Brain microvascular endothelial cell (primary cell): ENCODE data around the gene RERE.
A peak's percentile ranks its signal among the peaks of the same experiment; 100 is the strongest.

ENCODE experiments used
- DNase-seq: peaks from one replicate; pipeline ENCODE4 v3.0.0-alpha.2; 2020
- H3K27ac ChIP-seq: fragments of 250-450 bp; sonication (Bioruptor Pico); 2 replicates; pipeline ENCODE4 v1.5.1; 2020; ENCODE audit warnings: mild to moderate bottlenecking, moderate library complexity
- H3K27me3 ChIP-seq: fragments of 250-450 bp; sonication (Bioruptor Pico); replicated peaks from 2 replicates; pipeline ENCODE4 v1.5.1; 2020; ENCODE audit warnings: mild to moderate bottlenecking
- H3K36me3 ChIP-seq: fragments of 250-450 bp; sonication (Bioruptor Pico); replicated peaks from 2 replicates; pipeline ENCODE4 v1.5.1; 2020; ENCODE audit warnings: mild to moderate bottlenecking
- H3K4me3 ChIP-seq: 2 replicates; pipeline ENCODE4 v1.5.1; 2011; ENCODE audit warnings: low read depth, mild to moderate bottlenecking, control low read depth, low read length, moderate library complexity
- CTCF ChIP-seq: IDR thresholded peaks from 2 replicates; pipeline ENCODE4 v1.5.1; 2011; ENCODE audit warnings: low read depth, mild to moderate bottlenecking, moderate library complexity, low read length, control low read depth, inconsistent platforms; ENCODE audit errors: missing control alignments
- in situ Hi-C: cut with HindIII; loops from 2 replicates; pipeline ENCODE4 v1.10.0; 2017; ENCODE audit warnings: low sequenced_read_pairs, low pct_ligation_motif_present

Gene RERE

GRCh38 chr1:8578936-8579335 is 238.5 kb downstream of the RERE start:
- no peak overlapping the region for H3K4me3 ChIP-seq
- in situ Hi-C loops = no loop called here
- H3K27me3 ChIP-seq = no peaks in the 10 kb centered on the region
- no peak for TF ChIP-seq CTCF
- H3K27ac ChIP-seq = no peak overlapping the region
- H3K36me3 ChIP-seq = no peaks in the 10 kb centered on the region
- no peak for DNase-seq

DNA sequence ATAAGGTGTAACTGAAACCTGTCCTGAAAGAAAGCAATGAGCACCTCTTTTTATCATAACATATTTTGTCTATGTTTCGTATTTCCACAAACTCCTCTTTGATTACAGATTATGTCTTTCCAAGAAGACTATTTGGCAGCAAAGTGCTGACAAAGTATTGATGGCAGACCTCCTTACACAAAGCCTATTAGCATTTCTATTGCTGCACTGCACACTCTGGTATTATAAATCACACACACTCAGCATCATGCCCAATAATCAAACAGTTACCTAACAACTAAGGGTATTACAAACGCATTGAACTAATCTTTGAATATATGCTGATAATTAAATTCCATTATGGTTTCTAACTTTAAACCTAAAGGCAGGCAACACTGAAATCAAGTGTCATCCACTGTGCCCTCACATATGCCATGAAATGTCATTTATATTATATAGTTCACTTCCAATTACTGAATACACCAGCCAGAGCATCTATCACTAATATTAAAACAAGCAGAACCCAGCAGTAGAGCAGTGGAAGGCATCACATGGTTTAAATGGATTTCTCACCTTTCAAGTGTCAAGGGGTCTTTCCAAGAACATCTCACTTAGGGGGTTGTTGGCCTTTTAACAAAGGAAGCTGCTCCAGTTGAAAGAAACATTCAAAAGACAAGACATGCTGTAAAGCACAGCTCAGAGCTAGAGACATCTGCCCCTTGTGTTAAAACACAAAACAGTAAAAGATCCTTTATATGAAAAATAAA is 239.1 kb downstream of the RERE start:
- Histone ChIP-seq H3K27me3 (no peaks in the 10 kb centered on the region), H3K27ac (no peak overlapping the region), H3K4me3 (no peak overlapping the region), H3K36me3 (no peaks in the 10 kb centered on the region)
- in situ Hi-C loops = no loop called here
- no peak for TF ChIP-seq CTCF
- no peak for DNase-seq

- Histone ChIP-seq H3K4me3 (no peak overlapping the region), H3K27me3 (no peaks in the 10 kb centered on the region), H3K27ac (no peak overlapping the region), H3K36me3 (no peaks in the 10 kb centered on the region)
- in situ Hi-C loops = no loop called here
- TF ChIP-seq CTCF = no peak
- DNase-seq = no peak
These were observed 242.5 kb downstream of the RERE start for GRCh38 chr1:8574985-8575384.

DNA sequence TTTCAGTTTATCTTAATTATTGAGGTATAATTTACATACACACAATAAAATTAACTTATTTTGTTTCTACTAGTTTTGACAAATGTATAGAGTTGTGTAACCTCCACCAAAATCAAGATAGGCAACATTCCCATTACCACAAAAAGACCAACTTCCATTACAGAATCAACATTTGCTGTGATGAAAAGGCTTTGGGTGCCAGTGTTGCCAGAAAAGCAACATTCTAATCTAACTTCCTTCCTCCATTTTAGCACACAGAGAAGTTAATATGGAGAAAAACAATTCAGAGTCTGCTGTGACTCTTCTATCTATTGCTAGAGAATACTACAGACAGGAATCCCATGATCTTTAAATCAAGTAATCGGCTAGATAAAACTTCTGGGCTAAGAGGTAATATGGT is 245.3 kb downstream of the RERE start:
- Histone ChIP-seq H3K36me3 (no peaks in the 10 kb centered on the region), H3K4me3 (no peak overlapping the region), H3K27ac (peak overlapping the region; percentile 53), H3K27me3 (no peaks in the 10 kb centered on the region)
- in situ Hi-C loops = no loop called here
- no peak for TF ChIP-seq CTCF
- no peak for DNase-seq

DNA sequence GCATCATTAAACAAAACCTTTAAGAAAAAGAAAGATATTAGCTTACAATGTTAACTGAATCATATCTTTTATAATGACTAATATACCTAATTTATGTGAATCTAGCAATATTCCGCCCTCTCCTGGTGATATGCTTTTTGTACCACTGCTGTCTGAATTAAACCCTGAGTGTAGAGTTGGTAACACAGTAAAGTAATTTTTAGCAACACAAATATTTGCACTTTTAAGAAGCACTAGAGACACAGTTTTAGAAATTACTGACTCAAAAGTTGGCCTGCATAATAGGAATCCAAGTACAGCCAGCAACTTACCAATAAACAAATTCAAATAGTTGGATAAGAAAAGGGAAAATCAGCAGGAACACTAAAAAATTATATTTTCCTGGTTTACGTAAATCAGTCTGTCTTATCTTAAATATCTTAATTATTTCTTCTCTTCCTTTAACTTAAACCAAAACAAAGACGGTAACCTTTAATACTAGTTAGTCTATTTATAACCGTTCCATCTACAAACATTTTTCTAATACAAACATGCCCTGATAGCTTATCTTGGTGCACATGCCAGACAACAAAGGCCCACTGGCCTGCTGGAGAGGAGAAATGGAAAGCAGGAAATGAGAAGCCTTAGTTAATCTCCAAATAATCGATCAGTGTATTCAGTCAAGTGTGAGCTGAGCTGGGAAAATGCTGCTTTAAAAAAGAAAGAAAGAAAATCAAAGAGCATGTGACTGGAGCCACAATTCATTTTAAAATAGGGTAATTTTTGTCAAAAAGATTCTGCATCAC is 246.0 kb downstream of the RERE start:
- in situ Hi-C loops = no loop called here
- Histone ChIP-seq H3K36me3 (no peaks in the 10 kb centered on the region), H3K4me3 (no peak overlapping the region), H3K27me3 (no peaks in the 10 kb centered on the region), H3K27ac (peak overlapping the region; percentile 53)
- peak; percentile 49 for TF ChIP-seq CTCF
- DNase-seq = peak; percentile 66
